Loucy (cell line): ENCODE results near the gene SREK1IP1.

Experiments
- CTCF ChIP-seq: fragments of 200-600 bp; sonication (generic); conservative IDR thresholded peaks from 2 replicates; pipeline ENCODE4 v1.5.1; 2014; ENCODE audit warnings: mild to moderate bottlenecking, antibody characterized with exemption, low read length
- EZH2phosphoT487 ChIP-seq: fragments of 200-600 bp; IDR thresholded peaks from 2 replicates; pipeline ENCODE4 v1.6.1; 2018; ENCODE audit warnings: antibody characterized with exemption, mild to moderate bottlenecking, moderate library complexity, borderline replicate concordance

DNA sequence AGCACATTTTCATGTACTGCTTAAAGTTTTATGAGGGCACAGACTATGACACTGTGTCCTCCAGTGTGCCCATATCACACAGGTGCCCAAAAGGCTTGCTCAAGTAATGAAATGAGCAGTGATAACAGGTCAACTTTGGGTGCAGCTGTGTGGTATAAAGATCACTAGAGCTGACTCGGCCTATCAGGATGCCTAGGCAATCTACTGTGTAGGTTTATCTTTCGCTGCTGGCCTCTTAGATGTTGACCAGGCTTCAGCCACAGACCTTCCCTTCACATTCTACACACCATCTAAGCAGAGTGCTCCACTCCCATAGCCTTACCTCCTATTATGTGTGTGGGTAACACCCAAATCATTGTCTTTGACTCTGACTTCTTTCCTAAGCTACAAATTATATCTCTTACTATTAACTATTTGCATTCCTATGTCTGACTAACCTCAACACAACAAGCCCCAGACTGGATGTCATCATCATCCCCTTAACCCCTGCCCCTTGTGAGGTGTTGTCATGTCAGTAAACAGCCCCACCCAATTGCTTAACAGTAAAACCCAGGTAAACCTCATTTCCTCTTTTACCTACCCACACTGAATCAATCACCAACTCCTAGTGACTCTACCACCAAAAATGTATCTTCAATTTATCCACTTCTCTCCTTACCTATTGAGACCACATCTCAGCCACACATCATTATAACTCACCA lies 2.5 kb downstream of the SREK1IP1 start:
- TF ChIP-seq EZH2phosphoT487 = no peak
- no peak for TF ChIP-seq CTCF
